Measurements from ENCODE around the gene CRLF1.
A peak's percentile ranks its signal among the peaks of the same experiment; 100 is the strongest.

Gene CRLF1

GRCh38 chr19:18606281-18607225 lies at the start of gene CRLF1:
Gene CRLF1, minus strand, starts transcription at chr19:18606799. Its CDS starts 143 bp downstream, at chr19:18606656.
- peak within 1 kb of the TSS; percentile 18 to 29 for H3K4me3 ChIP-seq (replicated peaks in 1 of 2; ENCODE audit: low read depth in 2 of 2, low read length in 2 of 2)
- DNase-seq (ENCODE audit: low read depth in 2 of 2) = no peak
- TF ChIP-seq CTCF (IDR thresholded peaks at IDR 0.05; ENCODE audit: low read depth, low read length) = no peak

GRCh38 chr19:18655173-18655844 lies 48.7 kb upstream of the CRLF1 start:
- no peak for DNase-seq (ENCODE audit: low read depth in 2 of 2)
- TF ChIP-seq CTCF (IDR thresholded peaks at IDR 0.05; ENCODE audit: low read depth, low read length) = no peak
- no peak overlapping the region for H3K4me3 ChIP-seq (replicated peaks in 1 of 2; ENCODE audit: low read depth in 2 of 2, low read length in 2 of 2)

- no peak overlapping the region for H3K4me3 ChIP-seq (replicated peaks in 1 of 2; ENCODE audit: low read depth in 2 of 2, low read length in 2 of 2)
- no peak for TF ChIP-seq CTCF (IDR thresholded peaks at IDR 0.05; ENCODE audit: low read depth, low read length)
- no peak for DNase-seq (ENCODE audit: low read depth in 2 of 2)
Observed at GRCh38 chr19:18654469-18654868, 47.9 kb upstream of the CRLF1 start.

- no peak for TF ChIP-seq CTCF (IDR thresholded peaks at IDR 0.05; ENCODE audit: low read depth, low read length)
- no peak overlapping the region for H3K4me3 ChIP-seq (replicated peaks in 1 of 2; ENCODE audit: low read depth in 2 of 2, low read length in 2 of 2)
- no peak for DNase-seq (ENCODE audit: low read depth in 2 of 2)
Observed at GRCh38 chr19:18653853-18654252, 47.3 kb upstream of the CRLF1 start.

- TF ChIP-seq CTCF (IDR thresholded peaks at IDR 0.05; ENCODE audit: low read depth, low read length) = no peak
- no peak for DNase-seq (ENCODE audit: low read depth in 2 of 2)
- H3K4me3 ChIP-seq (replicated peaks in 1 of 2; ENCODE audit: low read depth in 2 of 2, low read length in 2 of 2) = no peak overlapping the region
Observed at GRCh38 chr19:18651733-18652132, 45.1 kb upstream of the CRLF1 start.

GRCh38 chr19:18651300-18651699 lies 44.7 kb upstream of the CRLF1 start:
- TF ChIP-seq CTCF (IDR thresholded peaks at IDR 0.05; ENCODE audit: low read depth, low read length) = no peak
- no peak overlapping the region for H3K4me3 ChIP-seq (replicated peaks in 1 of 2; ENCODE audit: low read depth in 2 of 2, low read length in 2 of 2)
- no peak for DNase-seq (ENCODE audit: low read depth in 2 of 2)

Measured in cardiac fibroblast (primary cell).